ENCODE data around the gene TNFAIP1.
"Not testable (repeated sequence)": the region's sequence is repeated elsewhere in the genome, so short reads cannot be mapped to it uniquely, and the experiment has no call there.

TNFAIP1 gene

GRCh38 chr17:28325211-28325610, 10.3 kb upstream of the TNFAIP1 start:
- DNase-seq: no peak

- DNase-seq: no peak
Observed at GRCh38 chr17:28326114-28326513, 9.4 kb upstream of the TNFAIP1 start.

GRCh38 chr17:28327031-28327607, 8.4 kb upstream of the TNFAIP1 start:
- DNase-seq: no peak

- no peak for DNase-seq
Observed at GRCh38 chr17:28327709-28328108, 7.9 kb upstream of the TNFAIP1 start.

- DNase-seq: no peak
Observed at GRCh38 chr17:28328325-28328724, 7.2 kb upstream of the TNFAIP1 start.

GRCh38 chr17:28330671-28331070, 4.9 kb upstream of the TNFAIP1 start:
- no peak for DNase-seq

- no peak for DNase-seq
Observed at GRCh38 chr17:28331891-28332420, 3.6 kb upstream of the TNFAIP1 start.

- no peak for DNase-seq
Observed at GRCh38 chr17:28333083-28333746, 2.3 kb upstream of the TNFAIP1 start.

- no peak for DNase-seq
Observed at GRCh38 chr17:28334171-28334570, 1.4 kb upstream of the TNFAIP1 start.

GRCh38 chr17:28334666-28335200, 828 bp upstream of the TNFAIP1 start:
- DNase-seq: no peak

- peak; percentile 54 to 75 for DNase-seq
Observed at GRCh38 chr17:28335959-28336871, 654 bp downstream of the TNFAIP1 start.

- DNase-seq: no peak
Observed at GRCh38 chr17:28338056-28338768, 2.7 kb downstream of the TNFAIP1 start.

GRCh38 chr17:28338769-28339212, 3.2 kb downstream of the TNFAIP1 start:
- not testable (repeated sequence) for DNase-seq

GRCh38 chr17:28339431-28339830, 3.9 kb downstream of the TNFAIP1 start:
- DNase-seq: no peak

- no peak for DNase-seq
Observed at GRCh38 chr17:28340374-28340773, 4.8 kb downstream of the TNFAIP1 start.

GRCh38 chr17:28341516-28341915, 6.0 kb downstream of the TNFAIP1 start:
- no peak for DNase-seq

- DNase-seq: no peak
Observed at GRCh38 chr17:28342313-28342712, 6.8 kb downstream of the TNFAIP1 start.

- no peak for DNase-seq
Observed at GRCh38 chr17:28343491-28343932, 8.0 kb downstream of the TNFAIP1 start.

GRCh38 chr17:28344011-28344410, 8.4 kb downstream of the TNFAIP1 start:
- DNase-seq: no peak

- DNase-seq: no peak
Observed at GRCh38 chr17:28344435-28344901, 8.9 kb downstream of the TNFAIP1 start.

GRCh38 chr17:28345419-28346198, 10.0 kb downstream of the TNFAIP1 start:
- no peak for DNase-seq

All from NCI-H526 (cell line).